Thymus (tissue), 11 donors: ENCODE results near the gene DENND4B. TPM values are rescaled to one million over a fixed set of nuclear protein-coding genes. Genes with fewer than 3 reads are reported as not detected.

Experiments used
- DNase-seq, 9 donors: peaks; one replicate each; pipeline ENCODE4 v3.0.0-alpha.2; 2013; ENCODE audit warnings: low spot score in 9 of 9, low read depth in 6 of 9, missing footprints in 1 of 9
- H3K27ac ChIP-seq, 2 donors: one replicate each; pipeline ENCODE4 v1.5.1; 2013; ENCODE audit warnings: control low read depth in 1 of 2, low read depth in 1 of 2, low read length in 1 of 2, mild to moderate bottlenecking in 1 of 2, moderate library complexity in 1 of 2
- H3K27me3 ChIP-seq, 2 donors: one replicate each; pipeline ENCODE4 v1.5.1; 2013; ENCODE audit warnings: low read length in 1 of 2; ENCODE audit not compliant: control insufficient read depth in 2 of 2, insufficient read depth in 1 of 2
- H3K36me3 ChIP-seq, 2 donors: one replicate each; pipeline ENCODE4 v1.5.1; 2013; ENCODE audit warnings: low read length in 1 of 2, mild to moderate bottlenecking in 1 of 2, moderate library complexity in 1 of 2; ENCODE audit not compliant: control insufficient read depth in 2 of 2, insufficient read depth in 2 of 2
- H3K4me1 ChIP-seq, 2 donors: one replicate each; pipeline ENCODE4 v1.5.1; 2013; ENCODE audit warnings: low read length in 2 of 2; ENCODE audit not compliant: control insufficient read depth in 2 of 2, insufficient read depth in 2 of 2
- H3K4me3 ChIP-seq, 2 donors: one replicate each; pipeline ENCODE4 v1.5.1; 2013; ENCODE audit warnings: low read length in 2 of 2, control low read depth in 1 of 2, mild to moderate bottlenecking in 1 of 2
- H3K9me3 ChIP-seq, 2 donors: one replicate each; pipeline ENCODE4 v1.5.1; 2013; ENCODE audit warnings: low read length in 1 of 2, mild to moderate bottlenecking in 1 of 2; ENCODE audit not compliant: control insufficient read depth in 2 of 2, insufficient read depth in 1 of 2
- WGBS: extraction: QIAGEN DNeasy Blood & Tissue Kit; methylation state at CpG from one replicate; pipeline ENCODE4 v1.1.7; 2013; 5-methylcytosine and 5-hydroxymethylcytosine counted together
- polyA plus RNA-seq: library from polyadenylated mRNA; stranded (reverse); fragments of 200-250 nt; gene quantifications from one replicate; pipeline ENCODE4 v1.2.3, GENCODE V29; 2013
- total RNA-seq: library from RNA; stranded (reverse); fragments of 120-200 nt; gene quantifications from one replicate; pipeline ENCODE4 v1.2.4, GENCODE V29; 2013
- donor health status: healthy.

Gene DENND4B
- total and polyA plus RNA-seq, 2 donors: 9.6 to 76.0 TPM

- Histone ChIP-seq H3K4me1 (no peaks in the 10 kb centered on the region), H3K36me3 (peaks cover 74 to 84% of the 10 kb centered on the region in 2 donors), H3K27ac (no peak overlapping the region), H3K4me3 (no peak overlapping the region), H3K9me3 (no peaks in the 10 kb centered on the region), H3K27me3 (no peaks in the 10 kb centered on the region)
- DNase-seq: no peak
- WGBS: 99% methylated on average over 9 of the region's 9 CpGs
Observed at GRCh38 chr1:153934746-153935145, 11.8 kb downstream of the DENND4B start.

GRCh38 chr1:153933955-153934354, 12.6 kb downstream of the DENND4B start:
- no peaks in the 10 kb centered on the region for H3K4me1 ChIP-seq
- H3K4me3 ChIP-seq: no peak overlapping the region
- WGBS: 98% methylated on average over 11 of the region's 11 CpGs
- peaks cover 74 to 84% of the 10 kb centered on the region in 2 donors for H3K36me3 ChIP-seq
- H3K27ac ChIP-seq: no peak overlapping the region
- H3K27me3 ChIP-seq: no peaks in the 10 kb centered on the region
- DNase-seq: no peak
- H3K9me3 ChIP-seq: no peaks in the 10 kb centered on the region

- H3K27ac ChIP-seq: no peak overlapping the region
- H3K27me3 ChIP-seq: no peaks in the 10 kb centered on the region
- H3K4me3 ChIP-seq: no peak overlapping the region
- H3K9me3 ChIP-seq: no peaks in the 10 kb centered on the region
- H3K36me3 ChIP-seq: peaks cover 74 to 82% of the 10 kb centered on the region in 2 donors
- no peak for DNase-seq
- WGBS: 97% methylated on average over 14 of the region's 14 CpGs
- H3K4me1 ChIP-seq: no peaks in the 10 kb centered on the region
Observed at GRCh38 chr1:153933430-153933829, 13.1 kb downstream of the DENND4B start.

- H3K27ac ChIP-seq: no peak overlapping the region
- H3K4me3 ChIP-seq: no peak overlapping the region
- no peaks in the 10 kb centered on the region for H3K4me1 ChIP-seq
- WGBS: over 99% methylated on average over 18 of the region's 18 CpGs
- no peak for DNase-seq
- no peaks in the 10 kb centered on the region for H3K27me3 ChIP-seq
- H3K36me3 ChIP-seq: peaks cover 68 to 80% of the 10 kb centered on the region in 2 donors
- H3K9me3 ChIP-seq: no peaks in the 10 kb centered on the region
Observed at GRCh38 chr1:153932156-153933131, 14.1 kb downstream of the DENND4B start.

GRCh38 chr1:153929981-153930948, 16.3 kb downstream of the DENND4B start:
- H3K27me3 ChIP-seq: no peaks in the 10 kb centered on the region
- no peaks in the 10 kb centered on the region for H3K9me3 ChIP-seq
- H3K36me3 ChIP-seq: peaks cover 47 to 60% of the 10 kb centered on the region in 2 donors
- 96% methylated on average over 14 of the region's 14 CpGs for WGBS
- no peak overlapping the region for H3K27ac ChIP-seq
- no peak for DNase-seq
- no peaks in the 10 kb centered on the region for H3K4me1 ChIP-seq
- H3K4me3 ChIP-seq: no peak overlapping the region

GRCh38 chr1:153929426-153929825, 17.1 kb downstream of the DENND4B start:
- H3K36me3 ChIP-seq: peaks cover 41 to 52% of the 10 kb centered on the region in 2 donors
- no peak overlapping the region for H3K27ac ChIP-seq
- WGBS: 93% methylated on average over 5 of the region's 5 CpGs
- H3K9me3 ChIP-seq: no peaks in the 10 kb centered on the region
- H3K4me1 ChIP-seq: peaks cover 0 to 2% of the 10 kb centered on the region in 2 donors
- H3K27me3 ChIP-seq: no peaks in the 10 kb centered on the region
- no peak overlapping the region for H3K4me3 ChIP-seq
- no peak for DNase-seq

- Histone ChIP-seq H3K9me3 (no peaks in the 10 kb centered on the region), H3K36me3 (peaks cover 35 to 48% of the 10 kb centered on the region in 2 donors), H3K27ac (no peak overlapping the region), H3K4me3 (no peak overlapping the region), H3K27me3 (no peaks in the 10 kb centered on the region), H3K4me1 (peaks cover 2 to 7% of the 10 kb centered on the region in 2 donors)
- 95% methylated on average over 4 of the region's 4 CpGs for WGBS
- no peak for DNase-seq
Observed at GRCh38 chr1:153928791-153929341, 17.7 kb downstream of the DENND4B start.

GRCh38 chr1:153928245-153928644, 18.3 kb downstream of the DENND4B start:
- no peaks in the 10 kb centered on the region for H3K9me3 ChIP-seq
- no peak for DNase-seq
- peaks cover 2 to 9% of the 10 kb centered on the region in 2 donors for H3K4me1 ChIP-seq
- 98% methylated on average over 1 of the region's 1 CpG for WGBS
- no peak overlapping the region for H3K4me3 ChIP-seq
- no peak overlapping the region for H3K27ac ChIP-seq
- no peaks in the 10 kb centered on the region for H3K27me3 ChIP-seq
- peaks cover 29 to 42% of the 10 kb centered on the region in 2 donors for H3K36me3 ChIP-seq
